ENCODE data around the gene C1orf115. TPM values are rescaled to one million over a fixed set of nuclear protein-coding genes. Genes with fewer than 3 reads are reported as not detected.
A peak's percentile ranks its signal among the peaks of the same experiment; 100 is the strongest.
"Not testable (repeated sequence)": the region's sequence is repeated elsewhere in the genome, so short reads cannot be mapped to it uniquely, and the experiment has no call there.

The C1orf115 gene
- total RNA-seq, 2 experiments from 2014 or later = 0.73 to 0.79 TPM

DNA sequence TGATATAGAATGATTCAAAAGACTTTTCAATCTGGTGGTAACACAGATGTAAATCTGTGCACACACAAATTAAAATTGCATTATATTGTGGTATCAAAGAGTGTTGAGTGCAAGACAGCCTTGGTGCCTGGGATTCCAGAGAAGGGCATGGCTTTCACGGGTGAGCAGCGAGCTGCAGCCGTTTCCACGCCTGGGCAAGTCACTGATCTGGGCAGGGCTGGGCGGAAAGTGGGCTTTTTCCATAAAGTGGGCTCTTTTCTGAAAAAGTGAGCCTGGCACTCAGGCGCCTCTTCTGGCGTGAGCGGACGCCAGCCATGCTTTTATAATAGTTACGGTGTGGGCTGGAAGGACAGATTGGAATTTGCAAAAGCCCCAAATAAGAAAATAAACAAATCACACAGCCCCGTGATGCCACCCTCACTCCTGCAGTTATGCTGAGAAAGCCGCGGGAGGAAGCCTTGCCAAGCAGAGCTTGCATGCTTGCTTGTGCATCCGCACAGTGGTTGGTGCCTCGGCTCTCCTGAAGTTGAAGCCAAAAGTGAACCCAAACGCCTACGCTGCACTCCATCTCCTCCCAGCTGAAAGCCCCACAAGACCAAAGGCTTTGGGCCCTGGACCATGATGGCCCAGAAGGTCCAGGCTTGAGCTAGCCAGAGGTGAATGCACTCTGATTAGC is 7.1 kb upstream of the C1orf115 start:
- H3K27ac Mint-ChIP-seq = no peak overlapping the region
- H3K36me3 Mint-ChIP-seq (ENCODE audit: low read depth) = no peaks in the 10 kb centered on the region
- POLR2A ChIA-PET = interaction anchor here (0.6 kb wide), 1 partner anchor 45 kb away, joined by 5 read pairs; no protein-coding TSS in a partner anchor
- no peak overlapping the region for H3K4me3 Mint-ChIP-seq
- H3K4me1 Mint-ChIP-seq = peaks cover 2% of the 10 kb centered on the region
- no peaks in the 10 kb centered on the region for H3K9me3 Mint-ChIP-seq
- CTCF ChIA-PET = no interaction called here
- H3K27me3 Mint-ChIP-seq = peaks cover 4% of the 10 kb centered on the region
- DNase-seq = no peak

DNA sequence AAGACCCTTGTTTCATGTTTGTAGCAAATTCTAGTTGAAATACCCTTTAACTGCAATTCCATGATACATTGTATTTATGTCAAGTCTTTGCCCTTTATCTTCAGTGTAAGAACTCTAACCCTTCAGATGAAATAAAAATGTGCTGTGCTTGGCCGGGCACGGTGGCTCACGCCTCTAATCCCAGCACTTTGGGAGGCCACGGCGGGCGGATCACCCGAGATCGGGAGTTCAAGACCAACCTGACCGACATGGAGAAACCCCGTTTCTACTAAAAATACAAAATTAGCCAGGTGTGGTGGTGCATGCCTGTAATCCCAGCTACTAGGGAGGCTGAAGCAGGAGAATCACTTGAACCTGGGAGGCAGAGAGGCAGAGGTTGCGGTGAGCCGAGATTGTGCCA is 6.4 kb upstream of the C1orf115 start:
- H3K36me3 Mint-ChIP-seq (ENCODE audit: low read depth); H3K27me3 Mint-ChIP-seq; CTCF ChIA-PET; H3K4me3 Mint-ChIP-seq; DNase-seq; H3K4me1 Mint-ChIP-seq; H3K9me3 Mint-ChIP-seq; H3K27ac Mint-ChIP-seq: not testable (repeated sequence)
- POLR2A ChIA-PET = interaction anchor here (0.6 kb wide), 1 partner anchor 44 kb away, joined by 5 read pairs; no protein-coding TSS in a partner anchor

DNA sequence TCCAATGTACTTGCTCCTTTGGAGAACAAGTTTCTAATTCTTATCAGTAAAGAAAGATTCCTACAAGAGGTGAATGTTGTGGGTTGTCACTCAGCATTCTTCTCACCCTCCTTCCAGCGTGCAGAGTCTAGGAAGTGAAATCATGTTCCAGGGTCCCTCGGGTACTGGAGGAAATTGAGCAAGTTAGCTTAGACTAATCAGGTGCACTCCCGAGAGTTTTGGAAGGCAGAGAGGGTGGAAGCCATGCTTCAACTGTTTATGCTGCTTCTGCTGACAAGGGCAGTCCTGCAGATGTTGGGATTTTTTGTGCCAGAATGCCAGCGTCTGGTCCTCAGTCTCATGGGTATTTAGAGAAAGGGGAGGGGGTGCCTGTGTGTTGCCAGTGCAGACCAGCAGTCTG is 5.3 kb upstream of the C1orf115 start:
- H3K4me1 Mint-ChIP-seq = peaks cover 5% of the 10 kb centered on the region
- CTCF ChIA-PET = interaction anchor here (0.9 kb wide), 1 partner anchor 8 kb away, joined by 4 read pairs; no protein-coding TSS in a partner anchor

DNA sequence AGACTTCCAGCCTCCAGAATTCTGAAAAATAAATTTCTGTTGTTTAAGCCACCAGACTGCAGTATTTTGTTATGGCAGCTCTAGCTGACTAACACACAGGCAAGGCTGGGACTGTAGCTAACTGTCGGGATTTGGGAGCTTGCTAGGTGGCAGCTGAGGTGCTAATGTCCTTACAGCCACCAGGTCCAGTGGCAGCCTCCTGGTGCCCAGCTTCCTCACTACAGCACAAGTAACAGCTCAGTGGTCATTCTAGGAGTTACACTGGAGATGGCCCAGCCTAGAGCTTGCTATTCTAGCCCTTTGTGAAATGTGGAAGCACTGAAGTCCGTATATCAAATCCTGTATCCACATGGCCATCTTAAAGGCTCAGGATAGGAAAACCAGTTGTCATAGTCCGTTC is 4.3 kb upstream of the C1orf115 start:
- Mint-ChIP-seq H3K4me3 (no peak overlapping the region), H3K27ac (no peak overlapping the region), H3K9me3 (no peaks in the 10 kb centered on the region), H3K36me3 (ENCODE audit: low read depth) (no peaks in the 10 kb centered on the region), H3K27me3 (peaks cover 4% of the 10 kb centered on the region), H3K4me1 (peaks cover 4% of the 10 kb centered on the region)
- POLR2A ChIA-PET = no interaction called here
- CTCF ChIA-PET = interaction anchor here (0.6 kb wide), 1 partner anchor 347 kb away, joined by 3 read pairs; no protein-coding TSS in a partner anchor
- no peak for DNase-seq

More for the DNA sequence above, 5.3 kb upstream of the C1orf115 start:
- POLR2A ChIA-PET = interaction anchor here (0.5 kb wide), 1 partner anchor 1622 kb away, joined by 6 read pairs; no protein-coding TSS in a partner anchor
- Mint-ChIP-seq H3K27me3 (peaks cover 3% of the 10 kb centered on the region), H3K27ac (no peak overlapping the region), H3K36me3 (ENCODE audit: low read depth) (no peaks in the 10 kb centered on the region), H3K9me3 (no peaks in the 10 kb centered on the region), H3K4me3 (no peak overlapping the region)
- no peak for DNase-seq

DNA sequence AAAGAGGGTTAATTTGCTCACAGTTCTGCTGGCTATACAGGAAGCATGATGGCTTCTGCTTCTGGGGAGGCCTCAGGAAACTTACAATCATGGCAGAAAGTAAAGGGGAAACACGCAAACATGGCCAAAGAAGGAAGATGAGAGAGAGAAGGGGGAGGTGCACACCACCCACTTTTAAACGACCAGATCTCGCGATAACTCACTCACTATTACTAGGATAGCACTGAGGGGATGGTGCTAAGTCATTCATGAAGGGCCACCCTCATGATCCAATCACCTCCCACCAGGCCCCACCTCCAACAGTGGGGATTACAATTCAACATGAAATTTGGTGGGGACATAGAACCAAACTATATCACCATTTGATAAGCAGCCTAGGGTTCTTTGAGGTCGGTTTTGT is 2.4 kb upstream of the C1orf115 start:
- ChIA-PET POLR2A (no interaction called here), CTCF (interaction anchor here (0.6 kb wide), 1 partner anchor 411 kb away, joined by 4 read pairs; no protein-coding TSS in a partner anchor)
- H3K36me3 Mint-ChIP-seq (ENCODE audit: low read depth) = no peaks in the 10 kb centered on the region
- H3K27ac Mint-ChIP-seq = no peak overlapping the region
- no peaks in the 10 kb centered on the region for H3K9me3 Mint-ChIP-seq
- H3K4me3 Mint-ChIP-seq = no peak overlapping the region
- no peak for DNase-seq
- H3K27me3 Mint-ChIP-seq = peaks cover 20% of the 10 kb centered on the region
- H3K4me1 Mint-ChIP-seq = peaks cover 4% of the 10 kb centered on the region

DNA sequence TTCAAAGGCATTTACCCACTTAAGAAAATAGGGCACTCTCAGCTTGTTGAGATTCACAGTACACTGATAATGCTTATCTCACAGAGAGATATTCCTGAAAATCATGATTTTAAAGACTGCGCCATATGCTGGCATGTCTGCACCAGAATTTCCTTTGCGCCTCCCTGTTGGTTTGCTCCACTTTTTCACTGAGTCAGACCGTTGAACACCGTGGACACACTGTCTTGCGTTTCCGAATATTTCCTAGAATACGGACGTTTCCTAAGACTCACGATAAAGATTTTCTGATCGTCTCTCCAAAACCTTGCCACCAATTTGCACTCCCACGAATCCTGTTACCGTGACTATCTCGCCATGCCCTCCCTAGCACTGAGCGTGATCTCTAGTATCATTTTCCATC is 497 bp upstream of the C1orf115 start:
- CTCF ChIA-PET = no interaction called here
- DNase-seq = no peak
- Mint-ChIP-seq H3K4me3 (peak overlapping the region; percentile 75), H3K27me3 (peaks cover 24% of the 10 kb centered on the region), H3K9me3 (no peaks in the 10 kb centered on the region), H3K4me1 (peaks cover 4% of the 10 kb centered on the region), H3K36me3 (ENCODE audit: low read depth) (no peaks in the 10 kb centered on the region), H3K27ac (no peak overlapping the region)
- POLR2A ChIA-PET = no interaction called here

DNA sequence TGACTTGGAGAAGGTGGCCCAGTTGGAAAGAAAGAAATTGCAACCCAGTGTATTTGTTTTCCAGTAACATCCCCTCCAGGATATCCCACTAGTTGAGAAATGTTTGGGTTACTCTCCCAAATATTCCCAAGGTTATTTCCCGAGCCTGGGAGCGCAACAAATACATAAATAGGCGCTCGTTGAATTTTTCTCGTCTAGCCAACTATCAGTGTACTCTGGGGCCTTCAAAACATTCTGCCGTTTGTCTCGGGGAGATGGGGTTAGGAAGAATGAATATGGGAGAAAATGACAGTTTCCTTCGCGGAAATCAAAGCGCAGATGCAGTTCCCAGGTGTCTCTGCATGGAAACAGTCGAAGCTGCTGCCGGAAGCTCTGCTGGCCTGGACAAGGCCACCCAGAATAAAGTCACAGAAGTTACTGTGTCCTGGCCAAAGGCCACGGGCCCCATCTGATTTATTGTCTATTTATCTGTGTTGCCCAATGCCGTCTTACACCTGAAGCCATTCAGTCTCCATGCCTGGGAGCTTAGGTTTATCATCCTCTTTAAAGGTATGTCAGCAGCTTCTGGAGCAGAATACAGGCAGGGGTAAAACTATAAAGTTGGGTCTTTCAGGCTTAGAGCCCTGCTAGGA is 1.0 kb downstream of the C1orf115 start:
- Mint-ChIP-seq H3K4me3 (peak overlapping the region; percentile 38), H3K9me3 (no peaks in the 10 kb centered on the region), H3K27me3 (peaks cover 24% of the 10 kb centered on the region), H3K36me3 (ENCODE audit: low read depth) (no peaks in the 10 kb centered on the region), H3K4me1 (peaks cover 4% of the 10 kb centered on the region), H3K27ac (no peak overlapping the region)
- DNase-seq = no peak
- POLR2A ChIA-PET = no interaction called here
- CTCF ChIA-PET = no interaction called here

DNA sequence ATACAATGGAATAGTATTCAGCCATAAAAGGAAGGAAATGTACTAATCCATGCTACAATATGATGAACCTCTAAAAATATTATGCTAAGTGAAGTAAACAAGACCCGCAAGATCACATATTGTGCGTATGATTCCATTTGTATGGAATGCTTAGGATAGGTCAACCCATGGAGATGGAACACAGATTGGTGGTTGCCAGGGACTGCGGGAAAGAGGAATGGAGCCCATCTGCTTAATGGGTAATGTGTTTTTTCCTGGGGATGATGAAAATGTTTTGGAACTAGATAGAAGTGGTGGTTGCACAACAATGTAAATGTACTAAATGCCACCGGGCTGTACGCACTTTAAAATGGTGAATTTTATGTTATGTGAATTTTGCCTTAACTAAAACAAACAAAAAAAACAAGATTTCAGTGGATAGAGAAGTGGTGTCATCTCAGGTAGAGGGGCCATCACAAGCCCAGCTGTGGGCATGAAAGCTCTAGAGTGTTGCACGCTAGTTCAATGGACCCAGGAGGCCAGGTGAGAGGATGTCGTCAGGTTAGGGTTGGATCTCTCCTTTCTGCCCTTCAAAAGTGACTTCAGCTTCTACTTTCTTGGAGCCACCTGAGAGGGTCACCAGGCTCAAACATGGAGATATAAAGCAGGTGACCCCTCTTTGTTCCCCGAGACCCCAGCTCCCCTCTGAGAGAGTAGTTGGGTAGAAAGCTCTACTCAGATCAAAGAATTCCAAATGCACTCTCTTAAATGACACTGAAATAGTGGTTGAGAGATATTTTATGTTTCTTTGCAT is 2.5 kb downstream of the C1orf115 start:
- ChIA-PET POLR2A (no interaction called here), CTCF (interaction anchor here (1.2 kb wide), 1 partner anchor 8 kb away, joined by 4 read pairs; no protein-coding TSS in a partner anchor)
- Mint-ChIP-seq H3K4me3 (no peak overlapping the region), H3K9me3 (no peaks in the 10 kb centered on the region), H3K4me1 (peaks cover 4% of the 10 kb centered on the region), H3K27me3 (peaks cover 24% of the 10 kb centered on the region), H3K27ac (no peak overlapping the region), H3K36me3 (ENCODE audit: low read depth) (no peaks in the 10 kb centered on the region)
- DNase-seq = no peak

DNA sequence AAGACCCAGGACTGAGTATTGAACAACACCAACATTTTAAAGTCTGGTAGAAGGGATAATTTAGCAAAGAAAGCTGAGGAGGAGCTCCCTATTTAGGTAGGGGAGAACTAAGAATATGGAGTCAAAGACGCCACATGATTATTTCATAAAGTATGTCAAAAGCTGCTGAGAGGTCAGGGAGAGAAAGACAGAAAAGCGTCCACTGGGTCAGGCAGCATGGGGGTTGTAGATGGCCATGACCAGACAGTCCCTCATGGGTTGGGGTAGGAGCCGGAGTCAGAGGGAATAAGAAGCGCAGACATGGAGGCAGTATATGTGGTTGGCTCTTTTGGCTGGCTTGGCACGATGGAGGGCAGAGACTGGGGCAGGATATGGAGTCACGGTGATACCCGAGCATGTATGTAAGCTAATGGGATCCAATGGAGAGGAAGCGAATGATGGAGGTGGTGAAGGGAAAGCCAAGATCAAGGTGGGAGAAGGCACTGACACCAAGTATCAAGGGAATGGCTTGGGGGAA is 4.8 kb downstream of the C1orf115 start:
- DNase-seq = no peak
- no peaks in the 10 kb centered on the region for H3K36me3 Mint-ChIP-seq (ENCODE audit: low read depth)
- CTCF ChIA-PET = no interaction called here
- no peak overlapping the region for H3K27ac Mint-ChIP-seq
- H3K9me3 Mint-ChIP-seq = no peaks in the 10 kb centered on the region
- peaks cover 21% of the 10 kb centered on the region for H3K27me3 Mint-ChIP-seq
- POLR2A ChIA-PET = no interaction called here
- no peak overlapping the region for H3K4me3 Mint-ChIP-seq
- H3K4me1 Mint-ChIP-seq = peaks cover under 1% of the 10 kb centered on the region

DNA sequence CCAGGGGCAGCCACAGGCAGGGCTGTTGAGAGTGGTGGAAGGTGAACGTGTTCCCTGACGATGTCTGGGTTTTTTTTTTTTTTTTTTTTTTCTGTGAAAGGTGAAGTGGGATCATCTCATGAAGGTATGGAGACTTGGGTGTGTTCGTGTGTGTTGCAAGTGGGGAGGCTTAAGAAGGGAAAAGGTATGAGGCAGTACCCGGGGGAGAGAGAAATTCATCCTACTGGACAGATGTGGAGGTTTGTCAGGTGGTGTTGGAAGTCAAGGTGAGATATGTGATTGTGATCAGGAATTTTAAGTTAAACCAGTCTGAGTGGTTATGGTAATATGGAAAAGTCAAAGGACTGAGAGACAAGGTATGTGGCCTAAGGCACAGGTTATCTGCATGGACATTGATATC is 5.3 kb downstream of the C1orf115 start:
- Mint-ChIP-seq H3K27me3 (peaks cover 20% of the 10 kb centered on the region), H3K27ac (no peak overlapping the region), H3K4me3 (no peak overlapping the region), H3K9me3 (no peaks in the 10 kb centered on the region), H3K36me3 (ENCODE audit: low read depth) (no peaks in the 10 kb centered on the region), H3K4me1 (no peaks in the 10 kb centered on the region)
- ChIA-PET CTCF (no interaction called here), POLR2A (no interaction called here)
- no peak for DNase-seq

DNA sequence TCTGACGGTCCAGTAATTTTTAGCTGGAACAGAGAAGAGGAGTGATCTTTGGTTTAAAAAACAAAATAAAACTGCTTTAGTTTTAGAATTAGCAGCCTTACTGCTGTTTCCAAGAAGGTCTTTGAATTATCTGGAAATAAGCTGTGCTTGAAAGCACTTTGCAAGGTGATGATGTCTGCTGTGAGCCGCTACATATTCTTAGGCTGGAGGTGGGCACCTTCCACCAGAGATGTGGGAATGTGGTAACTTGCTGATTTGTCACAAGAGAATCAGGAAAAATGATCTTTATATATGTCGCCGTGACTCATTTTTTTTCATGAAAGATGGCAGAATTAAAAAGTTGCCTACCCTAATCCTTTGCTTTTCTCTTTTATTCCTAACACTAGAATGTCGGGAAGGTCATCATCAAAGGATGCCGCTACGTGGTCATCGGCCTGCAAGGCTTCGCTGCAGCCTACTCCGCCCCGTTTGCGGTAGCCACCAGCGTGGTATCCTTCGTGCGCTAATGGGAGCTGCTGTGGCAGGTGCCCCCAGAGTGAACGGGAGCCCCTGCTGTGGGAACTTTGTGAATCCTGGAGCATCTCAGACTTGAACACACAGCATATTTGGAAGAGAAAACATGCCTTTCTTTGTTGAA is 6.2 kb downstream of the C1orf115 start:
- POLR2A ChIA-PET = no interaction called here
- Mint-ChIP-seq H3K9me3 (no peaks in the 10 kb centered on the region), H3K4me3 (no peak overlapping the region), H3K36me3 (ENCODE audit: low read depth) (no peaks in the 10 kb centered on the region), H3K27ac (no peak overlapping the region), H3K27me3 (peaks cover 16% of the 10 kb centered on the region), H3K4me1 (no peaks in the 10 kb centered on the region)
- no peak for DNase-seq
- CTCF ChIA-PET = no interaction called here

DNA sequence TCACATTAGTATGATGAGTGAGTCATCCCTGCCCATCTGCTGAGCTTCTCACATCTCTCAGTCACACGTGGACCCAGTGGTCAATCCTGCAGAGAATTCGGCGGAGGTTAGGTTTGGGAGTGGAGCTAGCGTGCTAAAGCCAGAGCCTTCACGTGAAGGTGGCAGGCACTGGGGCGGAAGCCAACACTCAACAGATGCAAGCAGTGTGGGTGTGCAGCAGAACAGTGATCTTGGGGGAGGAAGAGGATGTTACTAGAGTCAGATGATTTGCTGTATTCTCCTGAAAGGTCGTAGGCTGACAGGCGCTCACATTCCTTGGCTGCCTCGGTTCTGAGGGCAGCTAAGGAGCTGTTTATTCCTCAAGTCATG is 6.7 kb downstream of the C1orf115 start:
- H3K27ac Mint-ChIP-seq = no peak overlapping the region

DNA sequence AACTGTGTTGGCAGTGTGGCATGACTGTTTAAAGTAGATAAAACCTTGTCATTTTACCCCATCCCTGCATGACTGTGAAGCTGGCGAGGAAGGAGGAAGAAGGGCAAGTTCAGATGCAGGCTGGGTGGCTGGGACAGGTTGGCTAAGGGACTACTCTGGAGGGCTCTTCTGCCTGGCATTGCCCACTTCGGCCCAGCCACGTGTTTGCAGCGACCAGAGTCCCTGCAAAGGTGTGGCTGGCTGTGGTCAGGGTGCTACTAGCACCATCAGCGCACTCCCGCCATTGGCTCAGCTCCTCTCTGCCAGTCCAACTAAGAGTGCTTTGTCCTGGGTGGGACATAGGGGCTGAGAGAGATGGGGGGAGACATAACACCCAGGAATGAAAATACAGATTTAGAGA is 7.2 kb downstream of the C1orf115 start:
- H3K27me3 Mint-ChIP-seq = peaks cover 12% of the 10 kb centered on the region
- no peaks in the 10 kb centered on the region for H3K36me3 Mint-ChIP-seq (ENCODE audit: low read depth)
- no peaks in the 10 kb centered on the region for H3K4me1 Mint-ChIP-seq
- no peaks in the 10 kb centered on the region for H3K9me3 Mint-ChIP-seq
- no peak overlapping the region for H3K4me3 Mint-ChIP-seq
- H3K27ac Mint-ChIP-seq = no peak overlapping the region
- no peak for DNase-seq
- CTCF ChIA-PET = no interaction called here
- POLR2A ChIA-PET = no interaction called here

More for the DNA sequence above, 6.7 kb downstream of the C1orf115 start:
- H3K4me1 Mint-ChIP-seq = no peaks in the 10 kb centered on the region
- H3K27me3 Mint-ChIP-seq = peaks cover 12% of the 10 kb centered on the region
- no peak overlapping the region for H3K4me3 Mint-ChIP-seq
- no peaks in the 10 kb centered on the region for H3K36me3 Mint-ChIP-seq (ENCODE audit: low read depth)
- no peaks in the 10 kb centered on the region for H3K9me3 Mint-ChIP-seq
- DNase-seq = no peak
- POLR2A ChIA-PET = no interaction called here
- CTCF ChIA-PET = no interaction called here
